PC-3 (cell line): ENCODE data around the gene VASH1. TPM values are rescaled to one million over a fixed set of nuclear protein-coding genes. Genes with fewer than 3 reads are reported as not detected.

ENCODE experiments used
- ATAC-seq: fragments of 200-7000 bp; cut with Tn5 transposase; 2 replicates; pipeline ENCODE4 v1.9.1; 2020; ENCODE audit warnings: mild to moderate bottlenecking, moderate library complexity
- BruUV-seq: library from RNA; stranded (reverse); fragments of 400-500 nt; replicated peaks from 2 replicates; lab custom pipeline; 2021; lab: Mats Ljungman, UMichigan
- CTCF ChIA-PET: fragments of 300-600 bp; sonication (Branson Sonifier 250); formaldehyde crosslinking; loops from one replicate; lab custom pipeline; 2022; ENCODE audit warnings: antibody characterized with exemption; lab: Charles Lee
- POLR2A ChIA-PET: fragments of 300-600 bp; sonication (Branson Sonifier 250); formaldehyde crosslinking; loops from one replicate; lab custom pipeline; 2022; ENCODE audit warnings: antibody characterized with exemption; ENCODE audit not compliant: unreplicated experiment; lab: Charles Lee
- DNase-seq: peaks from one replicate; pipeline ENCODE4 v3.0.0-alpha.2; 2015
- H2AFZ ChIP-seq: fragments of 300-600 bp; sonication (generic); 2 replicates; pipeline ENCODE4 v1.6.0; 2016; ENCODE audit warnings: antibody characterized with exemption, low read length
- H3F3A ChIP-seq: fragments of 300-600 bp; sonication (generic); one replicate; pipeline ENCODE4 v1.6.0; 2017; ENCODE audit warnings: antibody characterized with exemption, low read length, control low read depth, mild to moderate bottlenecking; ENCODE audit not compliant: unreplicated experiment
- H3K27ac ChIP-seq: fragments of 300-600 bp; sonication (generic); 2 replicates; pipeline ENCODE4 v1.5.1; 2016; ENCODE audit warnings: mild to moderate bottlenecking, low read length
- H3K27me3 ChIP-seq: fragments of 300-600 bp; sonication (generic); 2 replicates; pipeline ENCODE4 v1.6.1; 2016; ENCODE audit warnings: low read length, mixed read lengths
- H3K36me3 ChIP-seq: fragments of 300-600 bp; sonication (generic); 2 replicates; pipeline ENCODE4 v1.6.1; 2016; ENCODE audit warnings: low read depth, mixed run types, low read length, mixed read lengths
- H3K4me1 ChIP-seq: fragments of 300-600 bp; sonication (generic); 2 replicates; pipeline ENCODE4 v1.5.1; 2016; ENCODE audit warnings: low read length; ENCODE audit not compliant: insufficient read depth
- H3K4me2 ChIP-seq: fragments of 300-600 bp; sonication (generic); 2 replicates; pipeline ENCODE4 v1.6.0; 2016; ENCODE audit warnings: low read length
- H3K4me3 ChIP-seq: fragments of 300-600 bp; sonication (generic); 2 replicates; pipeline ENCODE4 v1.5.1; 2016; ENCODE audit warnings: mild to moderate bottlenecking, low read length, mixed read lengths
- H3K79me2 ChIP-seq: fragments of 300-600 bp; sonication (generic); 2 replicates; pipeline ENCODE4 v1.6.1; 2017; ENCODE audit warnings: low read length, mixed read lengths
- H3K9ac ChIP-seq: fragments of 300-600 bp; sonication (generic); 2 replicates; pipeline ENCODE4 v1.6.0; 2016; ENCODE audit warnings: mild to moderate bottlenecking, low read length
- H3K9me2 ChIP-seq: fragments of 300-600 bp; sonication (generic); replicated peaks from 2 replicates; pipeline ENCODE4 v1.6.1; 2016; ENCODE audit warnings: mixed run types, low read length, mixed read lengths
- H3K9me3 ChIP-seq: fragments of 300-600 bp; sonication (generic); 2 replicates; pipeline ENCODE4 v1.6.1; 2016; ENCODE audit warnings: low read length, mixed read lengths
- H4K20me1 ChIP-seq: fragments of 300-600 bp; sonication (generic); 2 replicates; pipeline ENCODE4 v1.6.1; 2016; ENCODE audit warnings: low read length, mixed read lengths
- EZH2 ChIP-seq: fragments of 300-600 bp; sonication (generic); IDR thresholded peaks from one replicate; pipeline ENCODE4 v1.6.1; 2017; ENCODE audit warnings: antibody characterized with exemption, mild to moderate bottlenecking, low read length; ENCODE audit not compliant: unreplicated experiment
- EZH2phosphoT487 ChIP-seq: fragments of 300-600 bp; sonication (generic); IDR thresholded peaks from 2 replicates; pipeline ENCODE4 v1.6.1; 2018; ENCODE audit warnings: mild to moderate bottlenecking, antibody characterized with exemption, low read length, borderline replicate concordance
- intact Hi-C: fragments of 100-400 bp; cut with micrococcal nuclease; formaldehyde crosslinking; loops from 2 replicates; pipeline ENCODE4 v1.9.0; 2023
- total RNA-seq: library from RNA; depleted of rRNA; stranded (reverse); fragments of >200 nt; gene quantifications from 2 replicates; pipeline ENCODE4 v1.2.3, GENCODE V29; 2014
- TF ChIP-seq, protein P1 (sequence below): fragments of 300-600 bp; sonication (generic); conservative IDR thresholded peaks from 2 replicates; pipeline ENCODE4 v1.5.1; 2017; ENCODE audit warnings: antibody characterized with exemption, low read depth, mild to moderate bottlenecking, low read length

VASH1 gene
- total RNA-seq, 1 experiment from 2014 or later: 1.8 TPM

DNA sequence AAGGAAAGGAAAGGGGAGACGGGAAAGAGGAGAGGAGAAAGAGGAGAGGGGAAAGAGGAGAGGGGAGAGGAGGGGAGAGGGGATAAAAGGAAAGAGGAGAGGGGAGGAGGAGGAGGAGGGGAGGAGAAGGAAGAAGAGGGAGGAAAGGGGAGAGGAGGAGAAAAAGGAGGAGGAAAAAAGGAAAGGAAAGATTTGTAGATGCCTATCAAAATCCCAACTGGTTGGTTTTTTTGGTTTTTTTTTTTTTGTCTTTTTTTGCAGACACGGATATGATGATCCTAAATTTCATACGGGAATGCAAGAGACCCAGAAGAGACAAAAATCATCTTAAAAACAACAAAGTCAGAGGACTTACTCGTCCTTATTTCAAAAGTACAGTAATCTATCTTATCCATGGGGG is 32.1 kb downstream of the VASH1 start:
- TF ChIP-seq EZH2phosphoT487 (no peak), EZH2 (no peak)
- TF ChIP-seq, protein P1, sequence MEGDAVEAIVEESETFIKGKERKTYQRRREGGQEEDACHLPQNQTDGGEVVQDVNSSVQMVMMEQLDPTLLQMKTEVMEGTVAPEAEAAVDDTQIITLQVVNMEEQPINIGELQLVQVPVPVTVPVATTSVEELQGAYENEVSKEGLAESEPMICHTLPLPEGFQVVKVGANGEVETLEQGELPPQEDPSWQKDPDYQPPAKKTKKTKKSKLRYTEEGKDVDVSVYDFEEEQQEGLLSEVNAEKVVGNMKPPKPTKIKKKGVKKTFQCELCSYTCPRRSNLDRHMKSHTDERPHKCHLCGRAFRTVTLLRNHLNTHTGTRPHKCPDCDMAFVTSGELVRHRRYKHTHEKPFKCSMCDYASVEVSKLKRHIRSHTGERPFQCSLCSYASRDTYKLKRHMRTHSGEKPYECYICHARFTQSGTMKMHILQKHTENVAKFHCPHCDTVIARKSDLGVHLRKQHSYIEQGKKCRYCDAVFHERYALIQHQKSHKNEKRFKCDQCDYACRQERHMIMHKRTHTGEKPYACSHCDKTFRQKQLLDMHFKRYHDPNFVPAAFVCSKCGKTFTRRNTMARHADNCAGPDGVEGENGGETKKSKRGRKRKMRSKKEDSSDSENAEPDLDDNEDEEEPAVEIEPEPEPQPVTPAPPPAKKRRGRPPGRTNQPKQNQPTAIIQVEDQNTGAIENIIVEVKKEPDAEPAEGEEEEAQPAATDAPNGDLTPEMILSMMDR: no peak
- H3K9me3 ChIP-seq: no peaks in the 10 kb centered on the region
- DNase-seq (no peak), ATAC-seq (no peak)
- H4K20me1 ChIP-seq: no peaks in the 10 kb centered on the region
- no peak overlapping the region for H3K4me2 ChIP-seq
- H2AFZ ChIP-seq: no peak overlapping the region
- H3K9me2 ChIP-seq: no peaks in the 10 kb centered on the region
- no peaks in the 10 kb centered on the region for H3F3A ChIP-seq
- H3K9ac ChIP-seq: no peak overlapping the region
- no TSS peak for BruUV-seq
- ChIA-PET POLR2A (no interaction called here), CTCF (no interaction called here)
- intact Hi-C loops: no loop called here
- H3K79me2 ChIP-seq: no peaks in the 10 kb centered on the region
- H3K4me1 ChIP-seq: no peaks in the 10 kb centered on the region
- H3K4me3 ChIP-seq: no peak overlapping the region
- H3K27me3 ChIP-seq: no peaks in the 10 kb centered on the region
- H3K36me3 ChIP-seq: peaks cover 12% of the 10 kb centered on the region
- H3K27ac ChIP-seq: no peak overlapping the region

DNA sequence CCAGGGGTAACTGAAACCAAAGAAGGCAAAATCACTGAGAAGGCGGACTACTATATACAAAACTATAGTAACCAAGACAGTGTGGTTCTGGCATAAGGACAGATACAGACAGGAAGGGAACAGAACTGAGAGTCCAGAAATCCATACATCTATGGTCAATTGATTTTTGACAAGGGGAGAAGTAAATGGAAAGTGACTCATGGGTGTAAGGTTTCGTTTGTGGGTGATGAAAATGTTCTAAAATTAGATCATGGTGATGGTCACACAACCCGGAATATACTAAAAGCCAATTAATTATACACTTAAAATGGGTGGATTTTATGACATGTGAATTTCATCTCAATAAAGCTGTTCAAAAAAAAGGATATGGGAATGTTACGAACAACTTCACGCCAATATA is 32.7 kb downstream of the VASH1 start:
- H3K4me3 ChIP-seq: no peak overlapping the region
- H3K27ac ChIP-seq: no peak overlapping the region
- no peak overlapping the region for H3K9ac ChIP-seq
- no peaks in the 10 kb centered on the region for H3F3A ChIP-seq
- DNase-seq (no peak), ATAC-seq (no peak)
- no TSS peak for BruUV-seq
- H3K9me2 ChIP-seq: no peaks in the 10 kb centered on the region
- intact Hi-C loops: no loop called here
- H3K4me2 ChIP-seq: no peak overlapping the region
- H2AFZ ChIP-seq: no peak overlapping the region
- H3K27me3 ChIP-seq: no peaks in the 10 kb centered on the region
- no peaks in the 10 kb centered on the region for H4K20me1 ChIP-seq
- no peaks in the 10 kb centered on the region for H3K79me2 ChIP-seq
- ChIA-PET POLR2A (no interaction called here), CTCF (no interaction called here)
- TF ChIP-seq, protein P1: no peak
- no peak for TF ChIP-seq EZH2phosphoT487
- TF ChIP-seq EZH2: no peak
- H3K9me3 ChIP-seq: no peaks in the 10 kb centered on the region
- H3K4me1 ChIP-seq: no peaks in the 10 kb centered on the region
- H3K36me3 ChIP-seq: peaks cover 12% of the 10 kb centered on the region

DNA sequence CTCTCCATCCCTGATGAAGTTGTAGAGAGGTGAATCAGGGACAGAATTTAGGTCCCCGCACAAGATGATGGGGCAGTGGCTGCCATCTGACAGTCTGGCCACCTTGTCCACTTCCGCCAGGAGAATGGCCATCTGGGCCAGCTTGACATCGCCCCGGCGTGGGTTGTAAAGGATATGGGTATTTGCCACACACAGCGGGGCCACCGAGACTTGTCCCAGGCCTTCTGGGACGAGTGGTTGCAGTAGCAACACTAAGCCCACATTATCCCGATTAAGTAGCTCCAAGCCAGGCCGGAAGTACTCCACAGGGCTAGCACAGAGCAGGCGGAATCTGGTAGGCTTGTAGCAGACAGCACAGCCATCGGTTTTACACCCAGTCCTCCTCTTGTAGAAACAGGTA is 45.2 kb downstream of the VASH1 start:
- CTCF ChIA-PET: no interaction called here
- no peaks in the 10 kb centered on the region for H3K27me3 ChIP-seq
- intact Hi-C loops: no loop called here
- H3K9me2 ChIP-seq: no peaks in the 10 kb centered on the region
- no peak overlapping the region for H3K9ac ChIP-seq
- no peak overlapping the region for H3K27ac ChIP-seq
- peaks cover 33% of the 10 kb centered on the region for H3K36me3 ChIP-seq
- H3K4me1 ChIP-seq: peaks cover 5% of the 10 kb centered on the region
- ATAC-seq: no peak
- POLR2A ChIA-PET: no interaction called here
- no peak overlapping the region for H2AFZ ChIP-seq
- H4K20me1 ChIP-seq: no peaks in the 10 kb centered on the region
- no peak overlapping the region for H3K4me2 ChIP-seq
- H3K9me3 ChIP-seq: no peaks in the 10 kb centered on the region
- DNase-seq: no peak
- H3K4me3 ChIP-seq: no peak overlapping the region
- no peaks in the 10 kb centered on the region for H3F3A ChIP-seq
- TF ChIP-seq EZH2phosphoT487 (no peak), EZH2 (no peak)
- TF ChIP-seq, protein P1: no peak
- H3K79me2 ChIP-seq: peaks cover 18% of the 10 kb centered on the region
- no TSS peak for BruUV-seq
